Measurements from ENCODE around the gene TPM4. TPM values are rescaled to one million over a fixed set of nuclear protein-coding genes. Genes with fewer than 3 reads are reported as not detected.

The TPM4 gene
- total and polyA plus RNA-seq, 2 of the 13 experiments (the other 11 are each of a cell fraction or from before 2014, with no cell fraction given), result 180 to 188 TPM

GRCh38 chr19:16106121-16106520 is 29.8 kb downstream of the TPM4 start (continued):
- no peak for TF ChIP-seq THAP9 (CRISPR knock-in tag; IDR thresholded peaks at IDR 0.05; ENCODE audit: borderline replicate concordance)
- no peak for TF ChIP-seq DPF2 (CRISPR knock-in tag; IDR thresholded peaks at IDR 0.05; ENCODE audit: borderline replicate concordance, low read depth)
- no peak for TF ChIP-seq HMGXB3 (CRISPR knock-in tag; IDR thresholded peaks at IDR 0.05; ENCODE audit: borderline replicate concordance)
- TF ChIP-seq ZNF567 (CRISPR knock-in tag; IDR thresholded peaks at IDR 0.05; ENCODE audit: borderline replicate concordance), result no peak
- no peak for TF ChIP-seq ZNF331 (CRISPR knock-in tag; IDR thresholded peaks at IDR 0.05)
- no peak for TF ChIP-seq ZFP37 (CRISPR knock-in tag; IDR thresholded peaks at IDR 0.05; ENCODE audit: borderline replicate concordance)

Measured in HepG2 (cell line).